GM21390 (cell line): ENCODE results near the gene RBM24.
"Not testable (repeated sequence)": the region's sequence is repeated elsewhere in the genome, so short reads cannot be mapped to it uniquely, and the experiment has no call there.

Experiments used
- ATAC-seq: cut with Tn5 transposase; IDR thresholded peaks from one replicate; pipeline ENCODE4 v1.9.1; 2021; ENCODE audit not compliant: unreplicated experiment

Gene RBM24

GRCh38 chr6:17289630-17290061 is 8.5 kb downstream of the RBM24 start:
- no peak for ATAC-seq

GRCh38 chr6:17291778-17292177 is 10.6 kb downstream of the RBM24 start:
- ATAC-seq, result no peak

GRCh38 chr6:17292600-17293133 is 11.5 kb downstream of the RBM24 start:
- no peak for ATAC-seq

GRCh38 chr6:17293395-17293794 is 12.2 kb downstream of the RBM24 start:
- ATAC-seq, result no peak

GRCh38 chr6:17297271-17298080 is 16.3 kb downstream of the RBM24 start:
- no peak for ATAC-seq

GRCh38 chr6:17298257-17298656 is 17.1 kb downstream of the RBM24 start:
- ATAC-seq, result no peak

GRCh38 chr6:17299222-17299621 is 18.1 kb downstream of the RBM24 start:
- ATAC-seq, result no peak

- no peak for ATAC-seq
These were observed 18.6 kb downstream of the RBM24 start for GRCh38 chr6:17299750-17300149.

GRCh38 chr6:17300637-17301036 is 19.5 kb downstream of the RBM24 start:
- ATAC-seq, result no peak

GRCh38 chr6:17303444-17303843 is 22.3 kb downstream of the RBM24 start:
- no peak for ATAC-seq

GRCh38 chr6:17305219-17306001 is 24.2 kb downstream of the RBM24 start:
- no peak for ATAC-seq

- ATAC-seq, result no peak
These were observed 30.6 kb downstream of the RBM24 start for GRCh38 chr6:17311595-17312311.

GRCh38 chr6:17313238-17313637 is 32.1 kb downstream of the RBM24 start:
- ATAC-seq, result not testable (repeated sequence)

GRCh38 chr6:17313971-17314370 is 32.8 kb downstream of the RBM24 start:
- ATAC-seq, result no peak

- ATAC-seq, result no peak
These were observed 34.1 kb downstream of the RBM24 start for GRCh38 chr6:17315262-17315661.

- no peak for ATAC-seq
These were observed 37.4 kb downstream of the RBM24 start for GRCh38 chr6:17318435-17319165.

GRCh38 chr6:17320266-17320665 is 39.1 kb downstream of the RBM24 start:
- not testable (repeated sequence) for ATAC-seq

GRCh38 chr6:17331238-17331637 is 50.1 kb downstream of the RBM24 start:
- ATAC-seq, result no peak

- no peak for ATAC-seq
These were observed 53.1 kb downstream of the RBM24 start for GRCh38 chr6:17334265-17334664.

- no peak for ATAC-seq
These were observed 55.3 kb downstream of the RBM24 start for GRCh38 chr6:17336425-17336824.

- no peak for ATAC-seq
These were observed 58.1 kb downstream of the RBM24 start for GRCh38 chr6:17339308-17339670.
